GM18499 (cell line): ENCODE data around the gene ADAM10.
"Not testable (repeated sequence)": the region's sequence is repeated elsewhere in the genome, so short reads cannot be mapped to it uniquely, and the experiment has no call there.

ENCODE experiments used
- ATAC-seq: cut with Tn5 transposase; IDR thresholded peaks from one replicate; pipeline ENCODE4 v1.9.1; 2021; ENCODE audit warnings: moderate number of reproducible peaks; ENCODE audit not compliant: insufficient read depth, unreplicated experiment

The ADAM10 gene

DNA sequence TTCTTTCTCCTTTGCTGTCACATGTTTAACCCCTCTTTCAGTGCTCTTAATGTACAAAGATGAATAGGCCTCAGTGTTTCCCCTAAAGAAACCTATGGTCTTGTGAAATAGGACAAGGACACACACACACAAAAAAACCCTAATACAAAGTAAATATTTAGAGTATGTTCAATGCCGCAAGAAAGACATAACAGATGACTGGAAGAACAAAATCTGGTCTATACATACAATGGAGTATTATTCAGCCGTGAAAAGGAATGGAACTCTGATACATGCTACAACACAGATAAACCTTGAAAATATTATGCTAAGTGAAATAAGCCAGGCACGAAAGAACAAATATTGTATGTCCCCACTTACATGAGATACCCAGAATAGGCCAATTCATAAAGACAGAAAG, 123.1 kb downstream of the ADAM10 start:
- no peak for ATAC-seq

DNA sequence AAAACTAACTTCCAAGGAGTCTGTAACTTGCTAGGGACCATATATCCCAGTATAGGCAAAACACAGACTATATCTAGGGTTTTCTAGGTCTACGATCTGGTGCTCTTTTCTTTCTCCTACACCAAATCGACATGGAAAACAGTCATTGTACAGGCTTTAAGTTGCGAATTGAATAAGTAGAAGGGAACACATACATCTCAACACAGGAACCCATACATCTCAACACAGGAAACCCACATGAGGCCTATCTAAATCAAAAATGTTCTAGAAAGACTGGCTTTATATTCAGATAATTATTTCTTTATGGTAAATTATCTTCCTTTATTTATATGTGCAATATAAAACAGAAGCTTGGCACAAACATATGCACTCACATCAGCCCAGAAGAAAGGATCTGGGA, 126.6 kb downstream of the ADAM10 start:
- ATAC-seq, result no peak

DNA sequence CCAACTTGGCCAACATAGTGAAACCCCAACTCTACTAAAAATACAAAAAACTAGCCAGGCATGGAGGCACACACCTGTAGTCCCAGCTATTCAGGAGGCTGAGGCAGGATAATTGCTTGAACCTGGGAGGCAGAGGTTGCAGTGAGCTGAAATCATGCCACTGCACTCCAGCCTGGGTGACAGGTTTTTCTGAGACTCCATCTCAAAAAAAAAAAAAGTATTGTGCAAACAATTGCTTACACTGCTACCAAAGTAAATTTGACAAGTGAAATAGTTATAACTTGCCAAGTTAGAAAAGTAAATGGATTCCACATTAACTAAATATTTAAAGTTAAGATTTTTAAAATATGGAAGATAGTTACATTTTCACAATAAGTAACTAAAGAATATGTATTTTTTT, 129.2 kb downstream of the ADAM10 start:
- not testable (repeated sequence) for ATAC-seq

DNA sequence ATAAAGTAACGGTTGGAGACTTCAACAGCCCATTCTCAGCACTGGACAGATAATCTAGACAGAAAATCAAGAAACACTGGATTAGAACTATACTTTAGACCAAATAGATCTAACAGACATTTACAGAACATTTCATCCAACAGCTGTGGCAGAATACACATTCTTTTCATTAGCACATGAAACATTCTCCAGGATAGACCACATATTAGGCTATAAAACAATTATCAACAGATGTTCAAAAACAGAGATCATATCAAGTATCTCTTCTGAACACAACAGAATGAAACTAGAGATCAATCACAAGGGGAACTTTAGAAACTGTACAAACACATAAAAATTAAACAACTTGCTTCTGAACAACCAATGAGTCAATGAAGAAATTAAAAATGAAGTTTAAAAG, 133.3 kb downstream of the ADAM10 start:
- no peak for ATAC-seq

DNA sequence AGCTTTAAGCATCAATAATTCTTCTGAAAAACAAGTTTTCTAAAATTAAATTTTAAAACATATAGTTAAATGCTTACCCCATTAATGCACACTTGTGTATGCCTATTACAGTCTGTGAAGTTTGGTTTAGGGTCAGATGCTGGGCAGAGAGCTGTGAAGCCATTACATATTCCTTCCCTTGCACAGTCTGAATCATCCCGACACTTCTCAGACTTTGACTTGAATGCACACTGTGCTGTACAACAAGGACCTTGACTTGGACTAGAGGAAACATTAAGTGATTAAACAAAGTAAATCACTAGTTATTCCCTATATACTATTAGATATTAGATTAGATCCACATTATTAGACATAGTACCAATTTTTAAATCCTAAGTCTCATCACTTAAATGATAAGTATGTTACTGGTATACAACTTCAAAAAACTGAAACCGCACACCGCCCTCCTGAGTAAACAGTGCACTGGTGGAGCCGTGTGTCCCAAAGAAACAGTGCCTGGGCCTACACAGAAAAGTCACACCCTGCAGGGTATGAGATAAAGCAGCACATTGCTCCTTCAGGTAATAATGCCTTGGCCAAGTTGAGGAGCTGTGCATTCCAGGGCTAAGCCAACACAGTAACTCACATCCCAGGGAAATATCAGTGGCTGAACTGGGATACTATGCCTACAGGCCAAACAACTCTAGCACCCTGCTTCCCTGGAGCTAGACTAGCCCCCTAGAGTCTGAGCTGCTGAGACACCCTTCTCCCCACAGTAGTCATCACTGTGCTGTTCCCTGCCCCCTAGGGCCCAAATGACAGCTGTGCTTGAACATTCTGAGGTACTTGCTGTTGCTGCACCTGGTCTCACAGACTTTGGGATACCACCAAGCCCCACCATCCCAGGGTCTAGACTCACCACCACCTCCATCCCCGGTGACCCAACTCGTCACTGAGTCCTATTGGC, 137.5 kb downstream of the ADAM10 start:
- no peak for ATAC-seq

DNA sequence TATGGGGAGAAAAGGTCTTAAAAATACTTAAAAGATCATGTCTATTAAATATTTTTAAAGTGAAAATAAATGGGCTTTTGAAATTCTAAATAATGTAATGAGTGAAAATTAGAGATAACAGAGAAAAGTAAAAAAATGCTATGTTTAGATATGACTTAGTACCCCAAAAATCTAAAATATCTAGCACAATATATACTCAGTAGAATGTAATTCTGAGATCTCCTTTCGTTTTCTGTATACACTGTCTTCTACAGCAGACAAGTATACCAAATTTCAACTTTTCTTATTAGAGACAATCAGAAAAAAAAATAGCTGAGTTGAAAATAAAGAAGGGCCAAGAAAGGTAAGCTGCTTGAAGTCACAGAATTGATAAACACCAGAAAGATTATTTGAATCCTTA, 140.8 kb downstream of the ADAM10 start:
- no peak for ATAC-seq

DNA sequence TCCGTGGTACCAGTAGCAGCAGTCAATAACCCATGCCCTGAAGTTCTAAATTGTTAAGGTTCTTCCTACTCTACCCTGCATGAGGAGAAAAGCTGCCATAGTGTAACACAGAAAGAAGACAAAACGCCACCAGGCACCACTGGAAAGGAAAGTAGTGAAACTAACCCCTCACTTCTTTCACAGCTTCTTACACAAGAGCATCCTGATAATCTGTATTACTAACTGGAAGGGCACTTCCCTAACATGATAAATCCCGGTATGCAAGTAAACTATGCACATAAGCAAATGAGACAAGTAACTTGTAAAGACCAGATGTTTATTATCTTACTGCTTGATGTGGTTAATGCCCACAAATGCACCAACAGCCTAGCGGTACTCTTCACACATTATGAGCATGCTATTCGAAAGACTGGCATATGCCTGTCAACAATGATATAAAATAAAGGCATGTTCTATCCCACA, 141.3 kb downstream of the ADAM10 start:
- ATAC-seq, result no peak

DNA sequence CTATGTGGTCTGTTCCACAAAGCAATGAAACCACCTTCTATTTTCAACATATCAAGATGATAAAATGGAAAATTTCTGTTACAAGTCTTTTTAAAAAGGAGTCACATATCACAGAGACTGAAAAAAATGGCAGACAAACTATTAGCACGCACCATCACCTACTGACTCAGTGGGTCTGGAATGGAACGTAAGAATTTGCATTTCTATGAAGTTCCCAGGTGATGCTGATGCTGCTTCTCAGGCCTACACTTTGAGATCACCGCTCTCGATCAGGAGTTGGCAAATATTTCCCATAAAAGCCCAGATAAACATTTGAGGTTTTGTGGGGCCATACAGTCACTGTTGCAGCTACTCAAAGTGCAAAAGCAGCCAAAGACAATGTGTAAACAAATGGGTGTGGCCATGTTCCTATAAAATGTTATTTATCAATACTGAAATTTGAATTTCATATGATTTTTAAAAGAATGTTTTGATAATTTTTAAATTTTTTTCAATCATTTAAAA, 142.9 kb downstream of the ADAM10 start:
- no peak for ATAC-seq

DNA sequence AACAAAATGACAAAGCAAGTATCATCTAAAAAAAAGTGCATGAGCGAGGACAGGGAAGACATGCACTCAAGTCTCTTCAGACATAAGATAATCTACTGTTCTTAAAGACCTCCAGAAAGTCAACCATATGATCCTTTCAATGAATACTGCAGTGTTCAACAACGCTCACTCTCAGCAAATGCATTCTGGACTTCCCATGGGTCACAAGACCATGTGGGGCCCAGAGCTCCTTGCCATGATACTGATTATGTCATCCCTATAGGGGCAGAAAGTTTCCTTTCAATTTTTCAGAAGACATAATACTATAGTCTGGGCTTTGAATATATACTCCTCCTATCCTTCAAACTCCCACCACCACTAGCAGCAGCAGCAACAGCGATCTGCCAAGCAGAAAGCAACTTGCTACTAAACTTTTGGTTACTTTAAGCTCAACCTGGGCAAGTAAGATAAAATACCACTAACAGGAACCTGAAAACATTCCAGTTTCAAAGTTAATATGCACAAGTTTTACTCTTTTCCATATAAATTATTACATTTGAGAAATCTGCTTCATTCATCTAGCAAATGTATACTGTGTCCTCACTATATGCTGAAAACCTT, 143.5 kb downstream of the ADAM10 start:
- no peak for ATAC-seq

DNA sequence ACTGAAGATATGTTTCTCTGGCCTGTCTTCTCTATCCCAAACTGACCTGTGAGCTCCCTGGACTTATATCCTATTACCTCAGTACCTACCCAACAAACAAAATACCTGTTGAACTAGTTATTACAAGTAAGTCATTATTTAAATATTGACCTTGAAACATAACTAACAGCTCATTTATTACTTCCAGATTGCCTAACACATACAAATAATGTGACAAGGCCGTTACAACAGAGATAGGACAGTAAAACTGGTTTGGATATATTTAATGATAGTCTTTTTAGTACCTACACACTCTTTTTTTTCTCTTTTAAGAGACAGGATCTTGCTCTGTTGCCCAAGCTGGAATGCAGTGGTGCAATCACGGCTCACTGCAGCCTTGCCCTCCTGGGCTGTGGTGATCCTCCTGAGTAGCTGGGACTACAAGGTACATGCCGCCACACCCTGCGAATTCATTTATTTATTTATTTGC, 145.0 kb downstream of the ADAM10 start:
- ATAC-seq, result no peak

DNA sequence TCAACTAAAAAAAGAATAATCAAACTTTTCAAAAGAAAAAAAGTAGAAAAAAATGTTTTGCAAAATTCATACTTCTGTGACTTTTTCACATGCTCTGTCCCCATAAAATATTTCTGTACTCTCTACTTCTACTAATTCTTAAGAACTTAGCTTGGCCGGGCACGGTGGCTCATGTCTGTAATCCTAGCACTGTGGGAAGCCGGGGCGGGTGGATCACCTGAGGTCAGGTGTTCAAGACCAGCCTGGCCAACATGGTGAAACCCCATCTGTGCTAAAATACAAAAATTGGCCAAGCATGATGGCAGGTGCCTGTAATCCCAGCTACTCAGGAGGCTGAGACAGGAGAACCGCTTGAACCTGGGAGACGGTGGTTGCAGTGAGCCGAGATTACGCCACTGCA, 145.6 kb downstream of the ADAM10 start:
- ATAC-seq, result not testable (repeated sequence)

DNA sequence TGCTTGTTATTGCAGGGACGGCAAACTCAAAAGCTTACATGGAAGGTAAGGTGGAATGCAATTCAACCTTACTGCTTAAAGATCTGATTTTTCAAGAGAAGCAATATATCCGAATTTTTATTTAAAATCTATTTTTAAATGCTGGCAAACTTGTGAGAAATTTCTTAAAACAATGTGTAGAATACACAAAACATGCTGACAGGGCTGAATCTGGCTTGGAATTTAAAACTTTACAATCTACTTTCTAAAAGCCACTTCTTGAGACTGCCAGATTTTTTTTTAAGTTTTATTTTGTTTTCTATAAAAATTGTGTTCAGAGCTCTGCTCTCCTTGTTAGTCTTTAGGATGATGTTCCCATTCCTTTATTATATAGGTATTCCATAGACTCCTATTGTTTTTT, 146.7 kb downstream of the ADAM10 start:
- ATAC-seq, result no peak

DNA sequence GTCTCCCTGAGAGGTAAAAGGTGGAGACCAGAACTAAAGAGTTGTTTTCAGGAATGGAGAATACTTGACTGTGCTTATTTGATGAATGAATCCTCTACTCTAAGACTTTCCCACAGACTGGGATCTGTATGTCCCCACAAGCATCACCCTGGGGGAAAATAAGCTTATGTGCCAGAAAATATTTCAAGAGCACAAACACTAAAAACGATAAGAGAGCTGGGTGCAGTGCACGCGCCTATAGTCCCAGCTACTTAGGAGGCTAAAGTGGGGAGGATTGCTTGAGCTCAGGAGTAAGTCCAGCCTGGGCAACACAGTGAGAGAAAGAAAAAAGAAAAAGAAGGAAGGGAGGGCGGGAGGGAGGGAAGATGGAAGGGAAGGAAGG, 150.7 kb downstream of the ADAM10 start:
- no peak for ATAC-seq

DNA sequence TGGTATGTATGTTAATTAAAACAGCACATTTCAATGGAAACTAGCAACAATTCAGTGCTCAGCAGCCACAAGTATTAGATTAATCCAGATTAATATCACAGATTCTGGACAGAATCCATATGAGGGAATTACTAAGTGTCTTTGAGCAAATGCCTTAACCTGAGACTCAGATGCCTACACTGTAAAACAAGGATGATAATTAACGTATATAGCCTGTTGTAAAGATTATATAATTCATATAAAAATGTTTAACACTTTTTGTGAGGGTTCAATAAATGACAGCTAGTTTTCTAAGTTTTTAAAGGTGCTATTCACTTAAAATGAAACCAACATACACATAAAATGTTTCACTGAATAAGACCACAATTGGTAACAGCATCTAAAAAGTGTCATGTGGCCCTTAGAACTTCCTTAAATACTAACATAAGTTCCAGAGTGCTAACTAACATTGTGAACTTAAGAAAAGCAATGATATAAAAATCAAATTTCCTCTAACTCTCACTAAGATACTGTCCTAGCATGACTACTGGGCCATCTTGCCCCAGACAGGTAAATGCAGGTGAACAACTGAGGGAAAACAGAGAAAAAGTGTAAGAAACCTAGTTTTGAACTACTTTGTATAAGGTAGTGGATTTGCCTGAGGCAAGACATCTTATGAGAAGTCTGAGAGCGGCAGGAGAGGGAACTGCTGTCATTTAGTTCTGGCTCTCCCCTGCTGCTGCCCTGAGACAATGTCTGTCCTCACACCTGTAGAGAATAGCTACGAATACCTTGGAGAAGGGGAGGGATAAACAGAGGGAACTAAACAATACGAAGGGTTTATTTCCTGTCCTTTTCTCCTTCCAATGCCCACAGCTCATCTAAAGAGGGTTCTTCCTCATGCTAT, 151.3 kb downstream of the ADAM10 start:
- no peak for ATAC-seq

DNA sequence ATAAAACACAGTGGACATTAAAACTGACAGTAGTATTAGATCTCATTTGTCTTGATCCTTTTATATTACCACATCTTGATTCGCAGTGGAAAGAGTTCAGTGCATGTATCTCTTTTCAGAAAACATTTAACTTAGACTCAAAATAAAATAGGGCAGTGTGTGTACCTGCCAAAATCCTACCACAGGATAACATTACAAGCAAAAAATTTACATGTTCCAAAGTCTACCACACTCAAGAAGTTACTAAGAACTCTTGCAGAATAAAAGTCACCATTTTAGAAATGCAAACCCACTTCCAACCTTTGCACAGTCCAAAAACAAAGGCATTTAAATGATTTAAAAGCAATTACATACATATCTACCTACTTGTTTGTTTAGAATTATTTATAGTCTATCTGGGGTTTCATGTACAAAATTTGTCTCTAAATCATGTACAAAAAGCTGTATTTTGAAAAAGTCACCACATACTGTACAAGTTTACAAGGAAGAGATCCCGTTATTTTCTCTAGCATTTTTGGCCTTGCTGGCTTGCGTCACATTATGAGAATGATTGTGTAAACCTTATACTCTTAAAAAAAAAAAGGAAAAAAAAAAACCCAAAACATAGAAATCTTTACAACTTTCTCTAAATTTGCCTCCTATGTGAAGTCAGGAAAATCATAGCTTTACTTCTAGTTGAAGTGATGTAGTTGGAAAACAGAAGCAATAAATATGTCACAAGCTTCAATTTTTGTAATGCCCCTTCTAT, 153.8 kb downstream of the ADAM10 start:
- no peak for ATAC-seq

DNA sequence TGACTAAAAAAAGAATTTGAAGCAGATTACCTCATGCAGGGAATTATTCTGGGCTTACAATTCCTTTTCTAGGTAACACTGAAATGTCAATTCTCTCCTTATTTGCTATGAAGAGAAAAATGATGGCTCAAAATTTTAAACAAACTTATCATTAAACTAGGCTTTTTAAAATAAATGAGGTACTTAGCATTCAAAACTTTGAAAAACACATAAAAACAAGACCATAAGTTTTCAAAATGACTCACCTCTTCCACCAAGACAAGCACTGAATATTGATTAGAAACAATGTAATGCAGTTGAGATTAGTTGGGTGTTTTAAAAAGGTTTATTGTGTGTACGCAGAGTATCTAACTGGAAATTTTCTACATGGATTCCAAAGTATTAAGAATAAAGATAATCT, 154.6 kb downstream of the ADAM10 start:
- ATAC-seq, result no peak

DNA sequence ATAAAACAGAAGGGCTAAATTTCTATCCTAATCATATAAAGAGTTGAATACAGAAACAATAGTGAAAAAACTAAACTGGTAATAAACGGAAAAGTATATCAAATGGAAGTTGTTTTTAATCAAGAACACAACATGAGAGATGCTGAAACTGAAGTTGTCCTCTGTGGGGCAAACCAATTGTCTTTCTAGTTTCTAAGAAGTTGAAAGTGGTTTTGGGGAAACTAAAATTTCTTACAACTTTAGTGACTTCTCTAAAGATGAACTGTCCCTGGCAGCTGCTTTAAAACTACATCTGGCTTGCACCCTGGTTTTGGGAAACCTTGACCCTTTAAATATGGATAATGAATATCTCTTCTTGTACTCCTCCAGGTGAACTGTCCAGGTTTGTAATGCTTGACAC, 155.6 kb downstream of the ADAM10 start:
- no peak for ATAC-seq

DNA sequence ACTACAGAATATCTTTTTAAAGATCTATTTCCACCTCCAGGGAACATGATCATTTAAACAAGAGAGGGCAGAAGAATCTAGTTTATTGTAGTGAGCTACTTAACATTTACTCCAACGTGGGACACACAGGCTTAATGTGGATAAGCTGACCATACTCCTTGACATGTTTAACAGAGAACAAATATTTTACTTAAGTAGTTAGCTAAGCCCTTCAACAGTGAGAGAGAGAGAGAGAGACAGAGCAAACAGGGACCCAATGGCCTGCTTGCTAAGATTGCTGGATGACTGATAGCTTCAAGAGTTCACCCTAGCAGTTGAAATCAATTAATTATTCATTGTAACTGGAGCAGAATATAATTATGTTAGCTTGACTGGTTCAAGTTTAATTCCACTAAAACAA, 158.6 kb downstream of the ADAM10 start:
- ATAC-seq, result no peak

DNA sequence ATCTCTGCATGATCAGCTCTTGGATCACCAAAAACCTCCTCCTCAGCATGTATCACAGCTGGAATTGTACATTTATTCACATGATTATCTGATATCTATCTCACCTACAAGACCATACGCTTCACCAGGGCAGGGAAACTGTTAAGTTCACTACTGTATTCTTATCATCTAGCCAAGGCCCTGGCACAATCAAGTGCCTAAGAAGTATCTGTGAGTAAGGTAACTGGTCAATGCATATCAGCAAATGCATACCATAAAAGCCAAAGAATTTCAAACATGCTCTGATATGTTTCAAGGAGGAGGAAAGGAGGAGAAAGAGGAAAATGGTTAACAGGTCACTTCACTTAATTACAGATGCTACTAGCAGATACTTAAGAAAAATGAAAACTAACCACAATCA, 159.3 kb downstream of the ADAM10 start:
- no peak for ATAC-seq

DNA sequence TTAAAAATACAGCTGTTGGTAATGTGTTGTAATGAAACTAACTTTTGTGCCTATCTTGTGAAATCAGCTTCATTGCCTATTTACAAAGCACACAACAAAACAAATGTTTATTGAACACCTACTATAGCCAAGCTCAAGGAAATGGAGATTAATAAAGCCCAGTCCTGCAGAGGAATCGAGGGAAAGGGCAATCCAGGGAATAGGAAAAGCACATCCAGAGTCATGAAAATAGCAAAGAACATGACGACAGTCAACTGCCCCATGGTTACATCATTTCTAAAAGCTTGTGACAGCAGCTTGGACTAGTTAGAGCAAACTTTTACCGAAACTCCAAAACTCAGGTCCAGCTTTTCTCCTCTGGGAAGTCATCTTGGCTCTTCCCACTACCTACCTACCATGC, 160.5 kb downstream of the ADAM10 start:
- ATAC-seq, result no peak
